K562 (cell line): ENCODE measurements around the gene MYL6B. TPM values are rescaled to one million over a fixed set of nuclear protein-coding genes. Genes with fewer than 3 reads are reported as not detected.
A peak's percentile ranks its signal among the peaks of the same experiment; 100 is the strongest.

Source experiments
- ATF4 ChIP-seq: fragments of 450-650 bp; formaldehyde crosslinking; IDR thresholded peaks from 2 replicates; pipeline ENCODE4 v1.4.0; 2022; ENCODE audit warnings: mild to moderate bottlenecking, moderate library complexity
- C11orf30 ChIP-seq: fragments of 450-650 bp; IDR thresholded peaks from 2 replicates; pipeline ENCODE4 v1.6.1; 2016; ENCODE audit warnings: low read depth, mild to moderate bottlenecking
- CBFA2T3 ChIP-seq: fragments of 450-650 bp; IDR thresholded peaks from 2 replicates; pipeline ENCODE4 v1.6.1; 2017
- ELF2 ChIP-seq: fragments of 250-450 bp; sonication (Bioruptor Pico); IDR thresholded peaks from 2 replicates; pipeline ENCODE4 v1.5.0; 2021; ENCODE audit warnings: mild to moderate bottlenecking
- FOXP1 ChIP-seq: sonication (generic); formaldehyde crosslinking; IDR thresholded peaks from 2 replicates; pipeline ENCODE4 v1.8.0; 2022; ENCODE audit warnings: mild to moderate bottlenecking, missing genetic modification reagents
- GMEB1 ChIP-seq: fragments of 250-450 bp; sonication (Bioruptor Pico); IDR thresholded peaks from 2 replicates; pipeline ENCODE4 v1.4.0; 2020; ENCODE audit warnings: mild to moderate bottlenecking
- HNRNPH1 ChIP-seq: fragments of 200-400 bp; formaldehyde crosslinking; optimal IDR thresholded peaks from 2 replicates; pipeline ENCODE3; 2017; ENCODE audit warnings: low read depth, mild to moderate bottlenecking, low read length, moderate library complexity
- MLLT1 ChIP-seq, 2 experiments: fragments of 450-650 bp; IDR thresholded peaks; 2 replicates each; pipeline ENCODE4 v1.6.1; 2016
- MYNN ChIP-seq, 2 experiments: sonication (generic); formaldehyde crosslinking in 1 of 2; IDR thresholded peaks; 2 replicates each; pipeline versions ENCODE4 v1.5.0 to v1.6.1; 2016 to 2020; ENCODE audit warnings: antibody characterized with exemption in 1 of 2, missing genetic modification reagents in 1 of 2
- NONO ChIP-seq, 2 experiments: fragments of 200-400 bp in 1 of 2; fragments of 450-650 bp in 1 of 2; formaldehyde crosslinking in 1 of 2; IDR thresholded peaks; 2 replicates each; pipeline ENCODE4 v1.6.1; 2017; ENCODE audit warnings: low read depth in 2 of 2, mild to moderate bottlenecking in 2 of 2, moderate library complexity in 2 of 2, low read length in 1 of 2
- NR2F6 ChIP-seq: fragments of 450-650 bp; formaldehyde crosslinking; IDR thresholded peaks from 2 replicates; pipeline ENCODE4 v1.4.0; 2020; ENCODE audit warnings: mild to moderate bottlenecking
- PHTF2 ChIP-seq: fragments of 250-450 bp; sonication (Bioruptor Pico); IDR thresholded peaks from 2 replicates; pipeline ENCODE4 v1.5.0; 2021; ENCODE audit warnings: mild to moderate bottlenecking
- PML ChIP-seq: IDR thresholded peaks from 2 replicates; pipeline ENCODE4 v1.6.1; 2012; ENCODE audit warnings: low read length, inconsistent platforms
- PRDM10 ChIP-seq: fragments of 450-650 bp; IDR thresholded peaks from 2 replicates; pipeline ENCODE4 v1.6.1; 2018; ENCODE audit not compliant: partially characterized antibody
- PYGO2 ChIP-seq: fragments of 450-650 bp; IDR thresholded peaks from 2 replicates; pipeline ENCODE4 v1.6.1; 2016; ENCODE audit warnings: mild to moderate bottlenecking, missing genetic modification characterization, moderate library complexity, missing compliant biosample characterization
- SMARCA4 ChIP-seq: fragments of 450-650 bp; IDR thresholded peaks from 2 replicates; pipeline ENCODE4 v1.6.1; 2016
- SUPT5H ChIP-seq: fragments of 450-650 bp; IDR thresholded peaks from 2 replicates; pipeline ENCODE4 v1.6.1; 2016
- TAF9B ChIP-seq: fragments of 450-650 bp; IDR thresholded peaks from 2 replicates; pipeline ENCODE4 v1.6.1; 2018; ENCODE audit warnings: mild to moderate bottlenecking; ENCODE audit not compliant: partially characterized antibody
- ZFP1 ChIP-seq: fragments of 450-650 bp; formaldehyde crosslinking; IDR thresholded peaks from 2 replicates; pipeline ENCODE4 v1.4.0; 2020; ENCODE audit warnings: mild to moderate bottlenecking, mixed read lengths
- ZNF146 ChIP-seq: IDR thresholded peaks from one replicate; pipeline ENCODE4 v1.6.1; 2018; ENCODE audit warnings: missing compliant biosample characterization; ENCODE audit not compliant: unreplicated experiment
- ZNF324 ChIP-seq: fragments of 250-450 bp; sonication (Bioruptor Pico); IDR thresholded peaks from 2 replicates; pipeline ENCODE4 v1.4.0; 2020; ENCODE audit warnings: mild to moderate bottlenecking
- ZNF644 ChIP-seq: fragments of 200-800 bp; sonication (Bioruptor generic); IDR thresholded peaks from 2 replicates; pipeline ENCODE4 v1.6.1; 2016; ENCODE audit warnings: low read depth, missing genetic modification characterization, missing compliant biosample characterization
- polyA plus RNA-seq, 8 experiments: library from polyadenylated mRNA; depleted of rRNA in 4 of 8; stranded (reverse) in 5 of 8; unstranded in 3 of 8; fragments of >200 nt; fragmentation: Nextera tagmentation in 2 of 8; fragmentation: Illumina TruSeq in 1 of 8; extraction: Ambion mirVana in 2 of 8; extraction: Trizol in 1 of 8; gene quantifications; 2 replicates each; pipeline versions ENCODE4 v1.2.1 to v1.2.3, GENCODE V29; 2011 to 2014; ENCODE audit warnings: inconsistent platforms in 1 of 8, missing spikeins in 1 of 8
- total RNA-seq, 7 experiments: library from RNA; depleted of rRNA in 6 of 7; stranded (reverse); fragments of >200 nt in 6 of 7; fragmentation: Illumina TruSeq in 2 of 7; extraction: Trizol in 2 of 7; gene quantifications; 2 replicates each; pipeline versions ENCODE4 v1.2.1 to v1.2.3, GENCODE V29; 2011 to 2021; ENCODE audit warnings: low replicate concordance in 1 of 7

MYL6B gene
- total and polyA plus RNA-seq, 9 of the 15 experiments (the other 6 are each of a cell fraction or from before 2014, with no cell fraction given), result 42.8 to 77.3 (median 68.6) TPM

GRCh38 chr12:56146492-56147460 lies 5.6 kb upstream of the MYL6B start (continued):
- TF ChIP-seq MLLT1 (IDR thresholded peaks at IDR 0.05), result no peak
- TF ChIP-seq ATF4 (CRISPR knock-in tag), result no peak
- no peak for TF ChIP-seq NONO (IDR thresholded peaks at IDR 0.05; ENCODE audit: low read depth in 2 of 2, low read length in 1 of 2)
- peak; percentile 58; the same call in 1 of the 2 replicates for TF ChIP-seq ELF2 (CRISPR knock-in tag)
- TF ChIP-seq GMEB1, result no peak
- peak; percentile 73; the same call in 1 of the 2 replicates for TF ChIP-seq C11orf30
- TF ChIP-seq ZNF644, result no peak
- TF ChIP-seq HNRNPH1, result no peak
- no peak for TF ChIP-seq SMARCA4
- no peak for TF ChIP-seq PRDM10
- TF ChIP-seq SUPT5H, result peak; percentile 64
- no peak for TF ChIP-seq TAF9B
- no peak for TF ChIP-seq ZNF146 (CRISPR knock-in tag)
- no peak for TF ChIP-seq NR2F6
- TF ChIP-seq ZNF324 (CRISPR knock-in tag), result no peak
- TF ChIP-seq FOXP1 (CRISPR knock-in tag), result no peak
- no peak for TF ChIP-seq CBFA2T3
- TF ChIP-seq PHTF2 (CRISPR knock-in tag), result no peak
- no peak for TF ChIP-seq ZFP1 (CRISPR knock-in tag)
- 0 out of 2 replicates have a peak, but pooled peaks have one; percentile 10 for TF ChIP-seq PML
- 0 out of 2 replicates have a peak, but pooled peaks have one; percentile 11 for TF ChIP-seq MYNN (IDR thresholded peaks at IDR 0.05)
- no peak for TF ChIP-seq MYNN (CRISPR knock-in tag; IDR thresholded peaks at IDR 0.05)
- TF ChIP-seq PYGO2 (tag), result no peak
